NT2/D1 (cell line): ENCODE measurements around the gene ZNF280A.

Experiments used
- SUZ12 ChIP-seq: IDR thresholded peaks from 2 replicates; pipeline ENCODE4 v1.6.1; 2011; ENCODE audit not compliant: insufficient read length, insufficient read depth; ENCODE audit errors: extremely low read depth
- YY1 ChIP-seq: IDR thresholded peaks from 2 replicates; pipeline ENCODE4 v1.6.1; 2011; ENCODE audit not compliant: insufficient read length, insufficient read depth
- ZNF274 ChIP-seq: IDR thresholded peaks from 2 replicates; pipeline ENCODE4 v1.6.1; 2011; ENCODE audit warnings: mild to moderate bottlenecking, low read depth, low read length

DNA sequence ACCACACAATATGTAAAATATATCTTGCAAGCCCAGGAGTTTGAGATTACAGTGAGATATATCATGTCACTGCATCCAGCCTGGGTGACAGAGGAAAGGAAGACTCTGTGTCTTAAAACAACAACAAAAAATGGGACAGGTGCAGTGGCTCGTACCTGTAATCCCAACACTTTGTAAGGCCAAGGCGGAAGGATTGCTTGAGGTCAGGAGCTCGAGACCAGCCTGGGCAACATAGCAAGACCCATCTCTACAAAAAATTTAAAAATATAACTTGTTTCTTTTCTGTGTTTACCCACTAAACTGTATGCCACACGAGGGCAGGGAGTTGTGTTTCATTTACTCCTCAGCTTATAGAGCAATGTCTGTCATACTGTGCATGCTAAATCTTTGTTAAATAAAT is 3.1 kb downstream of the ZNF280A start:
- TF ChIP-seq YY1 (no peak), ZNF274 (no peak), SUZ12 (no peak)
